CD4-positive, alpha-beta T cell (primary cell): ENCODE data around the gene PLEKHG4B. TPM values are rescaled to one million over a fixed set of nuclear protein-coding genes. Genes with fewer than 3 reads are reported as not detected.

ENCODE experiments used
- ATAC-seq: fragments of 200-7000 bp; cut with Tn5 transposase; one replicate; pipeline ENCODE4 v1.10.0; 2022; ENCODE audit warnings: mild to moderate bottlenecking; ENCODE audit not compliant: poor library complexity
- CTCF ChIA-PET: fragments of 350-600 bp; sonication (Branson Sonifier 250); formaldehyde crosslinking; loops from one replicate; lab custom pipeline; 2021; ENCODE audit warnings: antibody characterized with exemption, inconsistent platforms; lab: Charles Lee
- POLR2A ChIA-PET: fragments of 350-600 bp; sonication (Branson Sonifier 250); formaldehyde crosslinking; loops from one replicate; lab custom pipeline; 2021; ENCODE audit warnings: antibody characterized with exemption, inconsistent platforms; lab: Charles Lee
- DNase-seq, 14 experiments: peaks; one replicate each; pipeline ENCODE4 v3.0.0-alpha.2; 2013 to 2020; ENCODE audit warnings: mixed read lengths in 2 of 14
- H3K27ac ChIP-seq, 2 donors: one replicate each; pipeline versions ENCODE4 v1.5.1 to v1.7.0; 2013; ENCODE audit warnings: low read length in 2 of 2, low read depth in 1 of 2, mild to moderate bottlenecking in 1 of 2
- H3K27me3 ChIP-seq, 2 experiments: 1 replicate in 1 of 2; 2 replicates in 1 of 2; pipeline versions ENCODE4 v1.6.1 to v1.7.0; 2013; ENCODE audit warnings: low read length in 2 of 2, control low read depth in 1 of 2, mild to moderate bottlenecking in 1 of 2, moderate library complexity in 1 of 2; ENCODE audit not compliant: insufficient read depth in 2 of 2, control insufficient read depth in 1 of 2
- H3K36me3 ChIP-seq: one replicate; pipeline ENCODE4 v1.6.1; 2013; ENCODE audit warnings: low read length, control low read depth; ENCODE audit not compliant: insufficient read depth
- H3K4me1 ChIP-seq: one replicate; pipeline ENCODE4 v1.6.1; 2013; ENCODE audit warnings: low read length, control low read depth; ENCODE audit not compliant: insufficient read depth
- H3K4me3 ChIP-seq: one replicate; pipeline ENCODE4 v1.5.1; 2013; ENCODE audit warnings: mild to moderate bottlenecking, low read length, moderate library complexity
- H3K9me3 ChIP-seq, 2 experiments: 1 replicate in 1 of 2; 2 replicates in 1 of 2; pipeline versions ENCODE4 v1.6.1 to v1.7.0; 2013; ENCODE audit warnings: low read length in 2 of 2, mild to moderate bottlenecking in 2 of 2, control low read depth in 1 of 2, moderate library complexity in 1 of 2; ENCODE audit not compliant: control insufficient read depth in 1 of 2, insufficient read depth in 1 of 2
- H3K27ac Mint-ChIP-seq: one replicate; pipeline ENCODE4 v1.8.0; 2020; ENCODE audit warnings: mixed read lengths
- H3K27me3 Mint-ChIP-seq: one replicate; pipeline ENCODE4 v1.8.0; 2021; ENCODE audit warnings: mixed read lengths
- H3K36me3 Mint-ChIP-seq: one replicate; pipeline ENCODE4 v1.8.0; 2021; ENCODE audit warnings: low read depth, mixed read lengths
- H3K4me1 Mint-ChIP-seq: one replicate; pipeline ENCODE4 v1.8.0; 2021; ENCODE audit warnings: low read depth, mixed read lengths
- H3K4me3 Mint-ChIP-seq: one replicate; pipeline ENCODE4 v1.8.0; 2020; ENCODE audit warnings: mild to moderate bottlenecking, mixed read lengths
- H3K9me3 Mint-ChIP-seq: one replicate; pipeline ENCODE4 v1.8.0; 2020; ENCODE audit warnings: mixed read lengths
- CTCF ChIP-seq: fragments of 200-600 bp; IDR thresholded peaks from one replicate; pipeline ENCODE4 v1.8.0; 2022; ENCODE audit warnings: antibody characterized with exemption, mild to moderate bottlenecking
- intact Hi-C, 2 experiments: fragments of 100-400 bp; cut with DNase I in 1 of 2; cut with micrococcal nuclease in 1 of 2; formaldehyde crosslinking; loops; one replicate each; pipeline versions ENCODE4 v1.15.1 to v1.9.0; 2023 to 2025; cut with DNase I, micrococcal nuclease
- total RNA-seq, 174 experiments: library from RNA in 2 of 174; stranded (reverse) in 2 of 174; gene quantifications; one replicate each; pipeline ENCODE4 v1.2.3 and lab custom pipeline; 2021 to 2026

The PLEKHG4B gene
- total RNA-seq, 2 experiments from 2014 or later = 0.17 to 0.36 TPM

GRCh38 chr5:194102-194501, 102.1 kb downstream of the PLEKHG4B start:
- TF ChIP-seq CTCF = no peak
- peaks cover 7% of the 10 kb centered on the region for H3K4me1 ChIP-seq
- no peak overlapping the region for H3K27ac ChIP-seq
- ChIA-PET POLR2A (interaction anchor here (1.1 kb wide), 1 partner anchor 24 kb away, joined by 4 read pairs; the partner anchor contains the start of genes CCDC127 and SDHA), CTCF (no interaction called here)
- H3K9me3 ChIP-seq = peaks cover 0 to 8% of the 10 kb centered on the region in 2 experiments
- peaks cover 4 to 5% of the 10 kb centered on the region in 2 experiments for H3K27me3 ChIP-seq
- H3K36me3 Mint-ChIP-seq = no peaks in the 10 kb centered on the region
- no peaks in the 10 kb centered on the region for H3K27me3 Mint-ChIP-seq
- H3K4me3 ChIP-seq = no peak overlapping the region
- no peak overlapping the region for H3K27ac Mint-ChIP-seq
- no peak overlapping the region for H3K4me3 Mint-ChIP-seq
- no peak for DNase-seq
- no peak for ATAC-seq
- no peaks in the 10 kb centered on the region for H3K4me1 Mint-ChIP-seq
- H3K9me3 Mint-ChIP-seq = no peaks in the 10 kb centered on the region
- no peaks in the 10 kb centered on the region for H3K36me3 ChIP-seq
- intact Hi-C loops = no loop called here

GRCh38 chr5:194603-195209, 102.7 kb downstream of the PLEKHG4B start:
- POLR2A ChIA-PET = no interaction called here
- intact Hi-C loops = no loop called here

GRCh38 chr5:195401-196160, 103.6 kb downstream of the PLEKHG4B start:
- Histone ChIP-seq H3K9me3 (peaks cover 0 to 7% of the 10 kb centered on the region in 2 experiments), H3K27ac (no peak overlapping the region), H3K27me3 (peaks cover 4 to 5% of the 10 kb centered on the region in 2 experiments), H3K4me3 (no peak overlapping the region), H3K4me1 (peaks cover 7% of the 10 kb centered on the region), H3K36me3 (no peaks in the 10 kb centered on the region)
- DNase-seq (no peak), ATAC-seq (no peak)
- intact Hi-C loops = no loop called here
- no peaks in the 10 kb centered on the region for H3K9me3 Mint-ChIP-seq
- no peaks in the 10 kb centered on the region for H3K36me3 Mint-ChIP-seq
- no peak overlapping the region for H3K27ac Mint-ChIP-seq
- no peaks in the 10 kb centered on the region for H3K4me1 Mint-ChIP-seq
- no peak for TF ChIP-seq CTCF
- POLR2A ChIA-PET = no interaction called here
- H3K27me3 Mint-ChIP-seq = no peaks in the 10 kb centered on the region
- CTCF ChIA-PET = no interaction called here
- H3K4me3 Mint-ChIP-seq = no peak overlapping the region

More at GRCh38 chr5:194603-195209, 102.7 kb downstream of the PLEKHG4B start:
- H3K27ac Mint-ChIP-seq = no peak overlapping the region
- no peak for ATAC-seq
- no peak overlapping the region for H3K4me3 Mint-ChIP-seq
- Histone ChIP-seq H3K9me3 (peaks cover 0 to 8% of the 10 kb centered on the region in 2 experiments), H3K4me3 (no peak overlapping the region), H3K36me3 (no peaks in the 10 kb centered on the region), H3K27ac (no peak overlapping the region), H3K27me3 (peaks cover 4 to 5% of the 10 kb centered on the region in 2 experiments), H3K4me1 (peaks cover 7% of the 10 kb centered on the region)
- DNase-seq = no peak
- TF ChIP-seq CTCF = no peak
- no peaks in the 10 kb centered on the region for H3K36me3 Mint-ChIP-seq
- no peaks in the 10 kb centered on the region for H3K9me3 Mint-ChIP-seq
- H3K27me3 Mint-ChIP-seq = no peaks in the 10 kb centered on the region
- CTCF ChIA-PET = no interaction called here
- H3K4me1 Mint-ChIP-seq = no peaks in the 10 kb centered on the region
